ENCODE results near the gene LRRC4C.

The LRRC4C gene

DNA sequence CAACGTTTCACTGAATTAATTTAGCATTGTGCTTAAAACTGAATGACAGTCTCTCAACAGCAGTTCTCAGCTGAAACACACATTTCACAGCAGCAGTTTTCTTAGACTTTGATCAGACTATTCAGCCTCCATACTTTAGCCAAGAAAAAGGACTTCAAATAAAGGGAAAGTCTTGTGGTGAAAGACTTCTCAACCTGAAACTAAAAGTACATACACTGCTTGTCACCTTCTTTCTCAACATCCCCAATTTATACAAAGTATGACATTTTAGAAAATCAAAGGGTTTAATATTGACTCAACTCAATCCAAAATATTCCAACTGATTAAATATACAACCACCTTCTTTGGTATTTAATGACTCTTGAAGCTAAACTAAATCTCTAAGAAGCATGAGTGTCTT, 419.0 kb downstream of the LRRC4C start:
- WGBS, result 86% methylated on average over 1 of the region's 1 CpG

DNA sequence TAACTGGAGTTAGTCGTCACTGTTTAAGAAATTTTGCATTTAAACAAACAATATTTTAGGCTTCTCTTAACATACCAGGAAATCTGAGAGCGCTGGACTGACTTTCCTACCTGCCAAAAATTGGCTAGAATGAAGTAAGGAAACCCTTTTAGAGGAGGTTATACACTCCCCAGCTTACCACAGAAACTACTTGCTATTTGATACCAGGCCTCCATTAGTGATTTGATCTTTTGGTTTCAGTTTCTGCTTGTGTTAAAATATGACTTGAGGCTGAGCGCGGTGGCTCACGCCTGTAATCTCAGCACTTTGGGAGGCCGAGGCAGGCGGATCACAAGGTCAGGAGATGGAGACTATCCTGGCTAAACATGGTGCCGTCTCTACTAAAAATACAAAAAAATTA, 419.9 kb downstream of the LRRC4C start:
- Histone ChIP-seq H2AK5ac (ENCODE audit: low read length, severe bottlenecking) (no peak overlapping the region), H3K27me3 (ENCODE audit: control insufficient read depth in 1 of 2, insufficient read depth in 1 of 2, low read length in 2 of 2) (no peaks in the 10 kb centered on the region), H3K23ac (ENCODE audit: low read length in 2 of 2) (no peak overlapping the region), H2BK5ac (ENCODE audit: low read depth, low read length, poor library complexity, severe bottlenecking) (no peak overlapping the region), H3K18ac (ENCODE audit: low read depth in 1 of 2, low read length in 2 of 2) (no peak overlapping the region), H3K4me2 (ENCODE audit: low read length, poor library complexity, severe bottlenecking) (no peak overlapping the region), H3K9ac (ENCODE audit: low read length) (no peak overlapping the region), H2AFZ (ENCODE audit: low read depth, low read length) (no peak overlapping the region), H3K4ac (ENCODE audit: low read depth in 1 of 2, low read length in 2 of 2) (no peak overlapping the region), H3K14ac (ENCODE audit: low read length in 2 of 2) (no peak overlapping the region), H2BK120ac (ENCODE audit: low read depth, low read length) (no peak overlapping the region), H3K79me1 (replicated peaks; ENCODE audit: low read length, poor library complexity, severe bottlenecking) (no peaks in the 10 kb centered on the region), H3K4me1 (ENCODE audit: control insufficient read depth, insufficient read depth, low read depth, low read length) (no peaks in the 10 kb centered on the region), H3K36me3 (ENCODE audit: control insufficient read depth in 1 of 2, insufficient read depth in 2 of 2, low read depth in 1 of 2, low read length in 2 of 2) (no peaks in the 10 kb centered on the region), H3K9me3 (ENCODE audit: control insufficient read depth, low read length) (peaks cover 3% of the 10 kb centered on the region), H3K4me3 (ENCODE audit: insufficient read depth in 1 of 2, low read depth in 1 of 2, low read length in 2 of 2) (no peak overlapping the region), H3K27ac (ENCODE audit: low read length, poor library complexity, severe bottlenecking) (no peak overlapping the region), H4K8ac (ENCODE audit: low read length) (no peak overlapping the region), H2BK12ac (ENCODE audit: low read length in 2 of 2) (no peak overlapping the region), H2BK15ac (ENCODE audit: low read depth, poor library complexity, severe bottlenecking) (no peak overlapping the region), H4K91ac (ENCODE audit: low read length) (no peak overlapping the region)
- WGBS, result 95% methylated on average over 8 of the region's 8 CpGs
- DNase-seq, result no peak

More for the DNA sequence above, 419.0 kb downstream of the LRRC4C start:
- no peak overlapping the region for H2BK120ac ChIP-seq (ENCODE audit: low read depth, low read length)
- no peak overlapping the region for H2AFZ ChIP-seq (ENCODE audit: low read depth, low read length)
- H3K79me1 ChIP-seq (replicated peaks; ENCODE audit: low read length, poor library complexity, severe bottlenecking), result no peaks in the 10 kb centered on the region
- H2BK15ac ChIP-seq (ENCODE audit: low read depth, poor library complexity, severe bottlenecking), result no peak overlapping the region
- no peaks in the 10 kb centered on the region for H3K27me3 ChIP-seq (ENCODE audit: control insufficient read depth in 1 of 2, insufficient read depth in 1 of 2, low read length in 2 of 2)
- H4K91ac ChIP-seq (ENCODE audit: low read length), result no peak overlapping the region
- H3K27ac ChIP-seq (ENCODE audit: low read length, poor library complexity, severe bottlenecking), result no peak overlapping the region
- DNase-seq, result no peak
- H2BK5ac ChIP-seq (ENCODE audit: low read depth, low read length, poor library complexity, severe bottlenecking), result no peak overlapping the region
- H3K4ac ChIP-seq (ENCODE audit: low read depth in 1 of 2, low read length in 2 of 2), result no peak overlapping the region
- no peak overlapping the region for H3K4me2 ChIP-seq (ENCODE audit: low read length, poor library complexity, severe bottlenecking)
- no peak overlapping the region for H3K9ac ChIP-seq (ENCODE audit: low read length)
- H2AK5ac ChIP-seq (ENCODE audit: low read length, severe bottlenecking), result no peak overlapping the region
- no peak overlapping the region for H4K8ac ChIP-seq (ENCODE audit: low read length)
- no peak overlapping the region for H3K4me3 ChIP-seq (ENCODE audit: insufficient read depth in 1 of 2, low read depth in 1 of 2, low read length in 2 of 2)
- H2BK12ac ChIP-seq (ENCODE audit: low read length in 2 of 2), result no peak overlapping the region
- peaks cover 3% of the 10 kb centered on the region for H3K9me3 ChIP-seq (ENCODE audit: control insufficient read depth, low read length)
- no peak overlapping the region for H3K18ac ChIP-seq (ENCODE audit: low read depth in 1 of 2, low read length in 2 of 2)
- H3K36me3 ChIP-seq (ENCODE audit: control insufficient read depth in 1 of 2, insufficient read depth in 2 of 2, low read depth in 1 of 2, low read length in 2 of 2), result no peaks in the 10 kb centered on the region
- no peaks in the 10 kb centered on the region for H3K4me1 ChIP-seq (ENCODE audit: control insufficient read depth, insufficient read depth, low read depth, low read length)
- H3K14ac ChIP-seq (ENCODE audit: low read length in 2 of 2), result no peak overlapping the region
- no peak overlapping the region for H3K23ac ChIP-seq (ENCODE audit: low read length in 2 of 2)

DNA sequence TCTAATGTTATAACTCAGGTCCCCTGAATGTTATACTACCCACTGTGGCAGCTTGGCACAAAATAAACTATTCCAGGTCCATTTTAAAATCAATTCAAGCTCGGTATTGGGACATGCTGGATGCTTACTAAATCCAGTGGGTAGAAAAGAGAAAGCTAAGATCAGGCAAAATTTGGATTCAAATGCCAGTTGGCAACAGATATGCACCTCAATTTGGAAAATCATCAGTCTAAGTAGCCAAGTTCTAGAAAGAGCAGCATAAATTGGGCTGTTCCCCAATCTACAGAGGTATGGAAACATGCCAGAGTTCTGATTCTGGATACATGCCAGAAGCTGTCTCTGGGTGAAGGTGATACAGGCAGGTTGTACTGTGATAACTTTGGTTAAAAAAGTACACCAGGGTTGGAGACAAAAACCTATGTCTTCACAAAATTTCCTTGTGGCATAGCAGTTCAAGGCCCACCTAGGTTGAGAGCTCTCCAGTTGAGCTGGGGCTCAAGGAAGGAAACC, 427.8 kb downstream of the LRRC4C start:
- Histone ChIP-seq H3K14ac (ENCODE audit: low read length in 2 of 2) (no peak overlapping the region), H2BK12ac (ENCODE audit: low read length in 2 of 2) (no peak overlapping the region), H2AK5ac (ENCODE audit: low read length, severe bottlenecking) (no peak overlapping the region), H4K8ac (ENCODE audit: low read length) (no peak overlapping the region), H3K27me3 (ENCODE audit: control insufficient read depth in 1 of 2, insufficient read depth in 1 of 2, low read length in 2 of 2) (no peaks in the 10 kb centered on the region), H2BK120ac (ENCODE audit: low read depth, low read length) (no peak overlapping the region), H3K23ac (ENCODE audit: low read length in 2 of 2) (no peak overlapping the region), H3K4ac (ENCODE audit: low read depth in 1 of 2, low read length in 2 of 2) (no peak overlapping the region), H3K4me1 (ENCODE audit: control insufficient read depth, insufficient read depth, low read depth, low read length) (no peaks in the 10 kb centered on the region), H3K9me3 (ENCODE audit: control insufficient read depth, low read length) (no peaks in the 10 kb centered on the region), H3K18ac (ENCODE audit: low read depth in 1 of 2, low read length in 2 of 2) (no peak overlapping the region), H2BK15ac (ENCODE audit: low read depth, poor library complexity, severe bottlenecking) (no peak overlapping the region), H3K9ac (ENCODE audit: low read length) (no peak overlapping the region), H3K79me1 (replicated peaks; ENCODE audit: low read length, poor library complexity, severe bottlenecking) (no peaks in the 10 kb centered on the region), H3K36me3 (ENCODE audit: control insufficient read depth in 1 of 2, insufficient read depth in 2 of 2, low read depth in 1 of 2, low read length in 2 of 2) (no peaks in the 10 kb centered on the region), H2BK5ac (ENCODE audit: low read depth, low read length, poor library complexity, severe bottlenecking) (no peak overlapping the region), H3K4me3 (ENCODE audit: insufficient read depth in 1 of 2, low read depth in 1 of 2, low read length in 2 of 2) (no peak overlapping the region), H3K4me2 (ENCODE audit: low read length, poor library complexity, severe bottlenecking) (no peak overlapping the region), H2AFZ (ENCODE audit: low read depth, low read length) (no peak overlapping the region), H3K27ac (ENCODE audit: low read length, poor library complexity, severe bottlenecking) (no peak overlapping the region), H4K91ac (ENCODE audit: low read length) (no peak overlapping the region)
- WGBS, result 31% methylated on average over 1 of the region's 1 CpG
- DNase-seq, result no peak

DNA sequence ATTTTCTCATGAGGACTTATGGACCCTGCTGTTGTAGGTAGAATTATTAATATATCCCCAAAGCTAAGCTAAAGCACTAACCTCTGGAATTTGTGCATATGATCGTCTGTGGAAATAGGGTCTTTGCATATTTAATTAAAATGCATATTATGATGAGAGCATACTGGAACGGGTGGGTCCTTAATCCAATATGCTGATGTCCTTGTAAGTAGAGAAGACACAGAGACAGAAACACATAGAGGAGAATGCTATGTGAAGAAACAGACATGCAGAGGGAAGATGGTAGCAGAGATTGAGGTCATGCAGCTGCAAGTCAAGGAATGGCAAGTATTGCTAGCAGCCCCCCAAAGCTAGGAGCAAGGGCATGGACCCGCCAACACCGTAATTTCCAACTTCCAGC, 439.2 kb downstream of the LRRC4C start:
- H3K27me3 ChIP-seq (ENCODE audit: control insufficient read depth in 1 of 2, insufficient read depth in 1 of 2, low read length in 2 of 2), result no peaks in the 10 kb centered on the region
- no peak overlapping the region for H3K18ac ChIP-seq (ENCODE audit: low read depth in 1 of 2, low read length in 2 of 2)
- no peak overlapping the region for H3K4me3 ChIP-seq (ENCODE audit: insufficient read depth in 1 of 2, low read depth in 1 of 2, low read length in 2 of 2)
- no peak overlapping the region for H2BK12ac ChIP-seq (ENCODE audit: low read length in 2 of 2)
- DNase-seq, result no peak
- no peak overlapping the region for H2AFZ ChIP-seq (ENCODE audit: low read depth, low read length)
- H3K4me1 ChIP-seq (ENCODE audit: control insufficient read depth, insufficient read depth, low read depth, low read length), result no peaks in the 10 kb centered on the region
- no peak overlapping the region for H3K23ac ChIP-seq (ENCODE audit: low read length in 2 of 2)
- no peak overlapping the region for H2BK120ac ChIP-seq (ENCODE audit: low read depth, low read length)
- H3K4ac ChIP-seq (ENCODE audit: low read depth in 1 of 2, low read length in 2 of 2), result no peak overlapping the region
- WGBS, result 71% methylated on average over 4 of the region's 4 CpGs
- H3K9me3 ChIP-seq (ENCODE audit: control insufficient read depth, low read length), result no peaks in the 10 kb centered on the region
- no peak overlapping the region for H2AK5ac ChIP-seq (ENCODE audit: low read length, severe bottlenecking)
- H3K36me3 ChIP-seq (ENCODE audit: control insufficient read depth in 1 of 2, insufficient read depth in 2 of 2, low read depth in 1 of 2, low read length in 2 of 2), result no peaks in the 10 kb centered on the region
- no peaks in the 10 kb centered on the region for H3K79me1 ChIP-seq (replicated peaks; ENCODE audit: low read length, poor library complexity, severe bottlenecking)
- H2BK15ac ChIP-seq (ENCODE audit: low read depth, poor library complexity, severe bottlenecking), result no peak overlapping the region
- H3K27ac ChIP-seq (ENCODE audit: low read length, poor library complexity, severe bottlenecking), result no peak overlapping the region
- H2BK5ac ChIP-seq (ENCODE audit: low read depth, low read length, poor library complexity, severe bottlenecking), result no peak overlapping the region
- no peak overlapping the region for H3K14ac ChIP-seq (ENCODE audit: low read length in 2 of 2)
- no peak overlapping the region for H3K4me2 ChIP-seq (ENCODE audit: low read length, poor library complexity, severe bottlenecking)
- no peak overlapping the region for H4K8ac ChIP-seq (ENCODE audit: low read length)
- no peak overlapping the region for H3K9ac ChIP-seq (ENCODE audit: low read length)
- no peak overlapping the region for H4K91ac ChIP-seq (ENCODE audit: low read length)

Measured in mesenchymal stem cell (in vitro differentiated cells and primary cell).